Large intestine (tissue), 3 donors: ENCODE measurements around the gene PAM. TPM values are rescaled to one million over a fixed set of nuclear protein-coding genes. Genes with fewer than 3 reads are reported as not detected.

Experiments used
- DNase-seq, 2 donors: peaks; one replicate each; pipeline versions ENCODE4 v3.0.0 to v3.0.0-alpha.2; 2013
- H3K27ac ChIP-seq: one replicate; pipeline ENCODE4 v1.5.1; 2013; ENCODE audit warnings: low read length
- H3K27me3 ChIP-seq: 2 replicates; pipeline ENCODE4 v1.6.1; 2013; ENCODE audit warnings: low read length; ENCODE audit not compliant: control insufficient read depth, insufficient read depth
- H3K36me3 ChIP-seq: 2 replicates; pipeline ENCODE4 v1.6.1; 2013; ENCODE audit warnings: low read length; ENCODE audit not compliant: control insufficient read depth, insufficient read depth
- H3K4me1 ChIP-seq: one replicate; pipeline ENCODE4 v1.6.1; 2013; ENCODE audit warnings: low read length; ENCODE audit not compliant: control insufficient read depth, insufficient read depth
- H3K4me3 ChIP-seq: one replicate; pipeline ENCODE4 v1.5.1; 2013; ENCODE audit warnings: low read length
- H3K9me3 ChIP-seq: one replicate; pipeline ENCODE4 v1.6.1; 2013; ENCODE audit warnings: mild to moderate bottlenecking, low read depth, low read length, moderate library complexity; ENCODE audit not compliant: control insufficient read depth
- WGBS: methylation state at CpG from one replicate; pipeline ENCODE4 v1.1.5; 2013; ENCODE audit warnings: low lambda C conversion rate; ENCODE audit not compliant: insufficient coverage; 5-methylcytosine and 5-hydroxymethylcytosine counted together
- polyA plus RNA-seq: library from polyadenylated mRNA; unstranded; fragments of 120-200 nt; gene quantifications from one replicate; pipeline ENCODE4 v1.2.1, GENCODE V29; 2013

The PAM gene
- polyA plus RNA-seq, 1 donor: 174 TPM

- no peak for DNase-seq
- WGBS: 100% methylated on average over 1 of the region's 6 CpGs
These were observed 102.1 kb downstream of the PAM start for GRCh38 chr5:102857076-102857818.

GRCh38 chr5:102858221-102858620, 103.1 kb downstream of the PAM start:
- no peaks in the 10 kb centered on the region for H3K27me3 ChIP-seq
- no peak overlapping the region for H3K4me3 ChIP-seq
- no peaks in the 10 kb centered on the region for H3K36me3 ChIP-seq
- no CpG with 5 or more reads among the region's 1 CpG for WGBS
- H3K9me3 ChIP-seq: no peaks in the 10 kb centered on the region
- peaks cover 4% of the 10 kb centered on the region for H3K4me1 ChIP-seq
- DNase-seq: no peak
- no peak overlapping the region for H3K27ac ChIP-seq

More at GRCh38 chr5:102857076-102857818, 102.1 kb downstream of the PAM start:
- peaks cover 4% of the 10 kb centered on the region for H3K4me1 ChIP-seq
- H3K36me3 ChIP-seq: no peaks in the 10 kb centered on the region
- no peaks in the 10 kb centered on the region for H3K27me3 ChIP-seq
- H3K4me3 ChIP-seq: no peak overlapping the region
- H3K9me3 ChIP-seq: no peaks in the 10 kb centered on the region
- no peak overlapping the region for H3K27ac ChIP-seq

GRCh38 chr5:102858808-102859207, 103.7 kb downstream of the PAM start:
- H3K27me3 ChIP-seq: no peaks in the 10 kb centered on the region

GRCh38 chr5:102860035-102860434, 104.9 kb downstream of the PAM start:
- H3K9me3 ChIP-seq: no peaks in the 10 kb centered on the region
- no peak overlapping the region for H3K27ac ChIP-seq
- H3K27me3 ChIP-seq: no peaks in the 10 kb centered on the region
- no peaks in the 10 kb centered on the region for H3K36me3 ChIP-seq
- no peak for DNase-seq
- WGBS: no CpG with 5 or more reads among the region's 3 CpGs
- no peak overlapping the region for H3K4me3 ChIP-seq
- peaks cover 4% of the 10 kb centered on the region for H3K4me1 ChIP-seq

More at GRCh38 chr5:102858808-102859207, 103.7 kb downstream of the PAM start:
- Histone ChIP-seq H3K4me3 (no peak overlapping the region), H3K9me3 (no peaks in the 10 kb centered on the region), H3K4me1 (peaks cover 4% of the 10 kb centered on the region), H3K36me3 (no peaks in the 10 kb centered on the region), H3K27ac (no peak overlapping the region)
- no peak for DNase-seq
- 71% methylated on average over 3 of the region's 4 CpGs for WGBS

- Histone ChIP-seq H3K4me1 (peaks cover 4% of the 10 kb centered on the region), H3K36me3 (no peaks in the 10 kb centered on the region), H3K4me3 (no peak overlapping the region), H3K27me3 (no peaks in the 10 kb centered on the region), H3K27ac (no peak overlapping the region), H3K9me3 (no peaks in the 10 kb centered on the region)
- peak in 1 of 2 donors; percentile 47 for DNase-seq
These were observed 108.0 kb downstream of the PAM start for GRCh38 chr5:102863058-102863457.

- Histone ChIP-seq H3K4me3 (no peak overlapping the region), H3K27ac (no peak overlapping the region), H3K36me3 (peaks cover under 1% of the 10 kb centered on the region), H3K27me3 (no peaks in the 10 kb centered on the region), H3K9me3 (no peaks in the 10 kb centered on the region), H3K4me1 (peaks cover 4% of the 10 kb centered on the region)
- DNase-seq: no peak
These were observed 108.9 kb downstream of the PAM start for GRCh38 chr5:102863764-102864560.

GRCh38 chr5:102865171-102865509, 110.0 kb downstream of the PAM start:
- no peaks in the 10 kb centered on the region for H3K9me3 ChIP-seq
- H3K4me1 ChIP-seq: peaks cover 4% of the 10 kb centered on the region
- no peaks in the 10 kb centered on the region for H3K27me3 ChIP-seq
- WGBS: 42% methylated on average over 3 of the region's 3 CpGs
- H3K4me3 ChIP-seq: peak overlapping the region; percentile 48
- H3K36me3 ChIP-seq: peaks cover 2% of the 10 kb centered on the region
- H3K27ac ChIP-seq: peak overlapping the region; percentile 4
- DNase-seq: no peak

- Histone ChIP-seq H3K27ac (peak overlapping the region; percentile 11), H3K36me3 (peaks cover 2% of the 10 kb centered on the region), H3K4me3 (peak overlapping the region; percentile 48), H3K9me3 (no peaks in the 10 kb centered on the region), H3K27me3 (no peaks in the 10 kb centered on the region), H3K4me1 (peaks cover 4% of the 10 kb centered on the region)
- WGBS: no CpG with 5 or more reads among the region's 54 CpGs
- DNase-seq: peak; percentile 42 to 78
These were observed 110.6 kb downstream of the PAM start for GRCh38 chr5:102865510-102866236.

GRCh38 chr5:102866237-102866600, 111.1 kb downstream of the PAM start:
- H3K4me1 ChIP-seq: peaks cover 4% of the 10 kb centered on the region
- H3K27me3 ChIP-seq: no peaks in the 10 kb centered on the region
- 14% methylated on average over 4 of the region's 7 CpGs for WGBS
- H3K4me3 ChIP-seq: peak overlapping the region; percentile 48
- DNase-seq: no peak
- H3K36me3 ChIP-seq: peaks cover 2% of the 10 kb centered on the region
- peak overlapping the region; percentile 11 for H3K27ac ChIP-seq
- no peaks in the 10 kb centered on the region for H3K9me3 ChIP-seq

- WGBS: 90% methylated on average over 1 of the region's 3 CpGs
These were observed 113.0 kb downstream of the PAM start for GRCh38 chr5:102867992-102868662.

More at GRCh38 chr5:102867992-102868662, 113.0 kb downstream of the PAM start:
- Histone ChIP-seq H3K27me3 (no peaks in the 10 kb centered on the region), H3K27ac (no peak overlapping the region), H3K4me3 (no peak overlapping the region), H3K9me3 (no peaks in the 10 kb centered on the region), H3K4me1 (peaks cover 4% of the 10 kb centered on the region), H3K36me3 (peaks cover 2% of the 10 kb centered on the region)
- peak in 1 of 2 donors; percentile 19 for DNase-seq
